Neural crest cell (in vitro differentiated cells): ENCODE measurements around the gene SPOCK3. TPM values are rescaled to one million over a fixed set of nuclear protein-coding genes. Genes with fewer than 3 reads are reported as not detected.

Experiments used
- DNase-seq: peaks from one replicate; pipeline ENCODE4 v3.0.0; 2021; ENCODE audit warnings: low read depth, mixed read lengths, low spot score
- H3K27ac Mint-ChIP-seq: one replicate; pipeline ENCODE4 v1.8.0; 2021; ENCODE audit warnings: mild to moderate bottlenecking, mixed read lengths; ENCODE audit not compliant: unreplicated experiment
- H3K27me3 Mint-ChIP-seq: 2 replicates; pipeline ENCODE4 v1.8.0; 2021; ENCODE audit warnings: low read depth, mild to moderate bottlenecking, mixed read lengths
- H3K36me3 Mint-ChIP-seq: 2 replicates; pipeline ENCODE4 v1.8.0; 2021; ENCODE audit warnings: low read depth, mild to moderate bottlenecking, mixed read lengths
- H3K4me1 Mint-ChIP-seq: 2 replicates; pipeline ENCODE4 v1.8.0; 2021; ENCODE audit warnings: mixed read lengths
- H3K4me3 Mint-ChIP-seq: one replicate; pipeline ENCODE4 v1.8.0; 2021; ENCODE audit warnings: mild to moderate bottlenecking, mixed read lengths
- H3K9me3 Mint-ChIP-seq: 2 replicates; pipeline ENCODE4 v1.8.0; 2021; ENCODE audit warnings: mixed read lengths
- CTCF ChIP-seq: fragments of 200-600 bp; sonication (generic); conservative IDR thresholded peaks from 2 replicates; pipeline ENCODE4 v1.5.0; 2021; ENCODE audit warnings: antibody characterized with exemption, mild to moderate bottlenecking
- total RNA-seq: library from RNA; stranded (reverse); gene quantifications from 2 replicates; pipeline ENCODE4 v1.2.1, GENCODE V29; 2021

The SPOCK3 gene
- total RNA-seq, 1 donor from 2014 or later = 0.56 TPM

DNA sequence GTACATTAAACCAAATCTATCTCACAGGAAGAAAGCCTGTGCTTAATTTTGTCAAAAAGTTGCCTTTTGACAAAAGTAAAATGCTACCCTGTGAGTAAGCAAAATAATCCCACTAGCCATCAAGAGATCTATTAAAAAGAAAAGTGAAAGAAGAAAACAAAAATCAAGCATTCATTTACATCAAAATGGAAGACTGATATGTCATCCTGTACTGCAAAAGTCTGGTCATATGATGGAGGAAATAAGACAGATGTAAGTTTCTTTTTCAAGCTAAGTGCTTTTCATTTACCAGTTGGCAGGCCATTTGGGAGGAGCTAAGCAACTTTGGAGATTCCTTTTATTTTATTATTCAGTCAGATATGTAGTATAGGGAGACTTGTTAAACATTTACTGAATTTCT, 387.4 kb downstream of the SPOCK3 start:
- H3K27me3 Mint-ChIP-seq = no peaks in the 10 kb centered on the region
- no peaks in the 10 kb centered on the region for H3K36me3 Mint-ChIP-seq
- H3K9me3 Mint-ChIP-seq = no peaks in the 10 kb centered on the region
- no peak for TF ChIP-seq CTCF
- no peaks in the 10 kb centered on the region for H3K4me1 Mint-ChIP-seq
- no peak overlapping the region for H3K4me3 Mint-ChIP-seq
- no peak for DNase-seq
- H3K27ac Mint-ChIP-seq = no peak overlapping the region

GRCh38 chr4:166842795-166843261, 391.5 kb downstream of the SPOCK3 start:
- Mint-ChIP-seq H3K4me3 (no peak overlapping the region), H3K36me3 (no peaks in the 10 kb centered on the region), H3K27me3 (no peaks in the 10 kb centered on the region), H3K27ac (no peak overlapping the region), H3K9me3 (peaks cover 7% of the 10 kb centered on the region), H3K4me1 (no peaks in the 10 kb centered on the region)
- no peak for TF ChIP-seq CTCF
- DNase-seq = no peak

DNA sequence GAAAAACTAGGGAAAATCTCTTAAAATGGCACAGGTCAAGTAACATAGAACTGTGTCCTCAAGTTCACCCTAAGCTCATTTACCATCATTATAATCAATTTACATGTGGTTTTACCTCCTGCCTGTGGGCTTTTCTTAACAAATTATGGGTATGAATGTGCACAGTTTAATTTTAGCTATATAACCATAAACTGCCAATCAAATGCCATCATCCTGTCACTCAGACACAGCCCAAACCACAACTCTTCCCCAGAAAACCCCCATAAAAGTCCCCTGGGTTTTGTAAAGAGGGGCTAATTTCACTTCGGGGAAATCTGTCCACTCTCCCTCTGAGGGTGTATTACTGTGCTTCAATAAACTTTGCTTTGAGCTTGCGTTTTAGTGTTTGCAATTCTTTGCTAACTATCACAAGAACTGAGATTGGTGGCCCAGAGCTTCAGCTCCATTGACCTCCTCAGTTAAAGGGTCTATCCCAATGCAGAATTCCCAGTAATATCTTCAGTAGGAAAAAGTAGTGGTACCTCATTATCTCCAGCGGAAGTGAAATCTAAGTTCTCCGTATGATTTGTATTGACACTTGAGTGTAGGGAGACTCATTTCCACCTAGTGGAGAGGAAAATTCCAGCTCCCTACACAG, 394.6 kb downstream of the SPOCK3 start:
- DNase-seq = no peak
- Mint-ChIP-seq H3K9me3 (peaks cover 7% of the 10 kb centered on the region), H3K4me1 (no peaks in the 10 kb centered on the region), H3K27me3 (no peaks in the 10 kb centered on the region), H3K27ac (no peak overlapping the region), H3K36me3 (no peaks in the 10 kb centered on the region), H3K4me3 (no peak overlapping the region)
- no peak for TF ChIP-seq CTCF

DNA sequence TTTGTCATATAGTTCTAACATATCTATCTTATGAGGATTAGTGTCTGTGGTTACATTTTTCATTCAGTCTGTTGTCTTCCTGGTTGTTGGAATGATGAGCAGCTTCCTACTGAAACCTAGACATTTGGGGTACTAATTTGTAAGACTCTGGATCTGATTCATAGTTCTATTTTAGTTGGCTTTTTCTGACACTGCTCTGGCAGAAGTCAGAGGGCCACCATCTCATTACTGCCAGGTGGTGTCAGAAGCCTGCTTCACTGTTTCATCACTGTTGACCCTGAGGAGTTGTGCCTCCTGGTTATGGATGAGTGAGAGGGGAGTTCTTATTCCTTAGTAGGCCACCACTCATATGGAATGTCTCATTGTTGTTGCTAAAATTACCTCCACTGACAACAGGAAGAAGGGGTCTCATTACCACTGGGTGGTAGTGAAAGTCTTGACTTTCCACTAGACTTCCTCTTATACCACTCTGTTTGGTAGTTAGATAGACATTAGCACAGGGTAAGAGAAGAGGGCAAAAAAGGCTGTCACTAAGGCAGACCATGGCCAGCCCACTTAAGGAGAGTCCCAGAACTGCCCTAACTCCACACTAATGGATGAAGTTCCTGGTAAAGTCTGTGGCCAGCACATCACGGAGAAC, 395.2 kb downstream of the SPOCK3 start:
- no peaks in the 10 kb centered on the region for H3K36me3 Mint-ChIP-seq
- no peak overlapping the region for H3K4me3 Mint-ChIP-seq
- no peaks in the 10 kb centered on the region for H3K4me1 Mint-ChIP-seq
- H3K27ac Mint-ChIP-seq = no peak overlapping the region
- peaks cover 7% of the 10 kb centered on the region for H3K9me3 Mint-ChIP-seq
- DNase-seq = no peak
- TF ChIP-seq CTCF = no peak
- H3K27me3 Mint-ChIP-seq = no peaks in the 10 kb centered on the region

DNA sequence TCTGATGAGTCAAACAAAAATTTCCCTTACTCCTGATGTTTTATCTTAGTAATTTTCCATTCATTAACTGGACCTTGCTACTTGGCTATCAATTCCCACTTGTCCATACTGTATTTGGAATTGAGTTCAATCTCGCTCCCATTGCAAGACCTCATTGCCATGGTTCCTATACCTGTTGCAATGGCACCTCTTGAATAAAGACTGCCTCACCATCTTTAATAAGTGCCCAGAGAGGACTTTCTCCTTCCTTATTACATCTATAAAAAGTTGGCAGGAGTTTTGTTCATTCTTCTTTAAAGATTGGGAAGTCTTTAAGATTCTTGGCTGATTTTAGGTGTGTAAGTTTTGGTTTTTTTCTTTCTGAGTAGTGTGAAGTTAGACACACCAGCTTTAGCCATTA, 397.4 kb downstream of the SPOCK3 start:
- peaks cover 7% of the 10 kb centered on the region for H3K9me3 Mint-ChIP-seq
- no peaks in the 10 kb centered on the region for H3K36me3 Mint-ChIP-seq
- H3K4me1 Mint-ChIP-seq = no peaks in the 10 kb centered on the region
- TF ChIP-seq CTCF = no peak
- H3K4me3 Mint-ChIP-seq = no peak overlapping the region
- no peaks in the 10 kb centered on the region for H3K27me3 Mint-ChIP-seq
- no peak overlapping the region for H3K27ac Mint-ChIP-seq
- no peak for DNase-seq
